Coronary artery (tissue), 2 donors: ENCODE data around the gene TRIM68.

Source experiments
- DNase-seq: peaks from one replicate; pipeline ENCODE4 v3.0.0-alpha.2; 2017; ENCODE audit warnings: low spot score
- H3K27ac ChIP-seq, 2 donors: fragments of 200-600 bp; sonication (generic); one replicate each; pipeline ENCODE4 v1.5.1; 2016 to 2019
- H3K4me3 ChIP-seq: fragments of 200-600 bp; sonication (generic); 2 replicates; pipeline ENCODE4 v1.5.1; 2016; ENCODE audit warnings: mild to moderate bottlenecking, moderate library complexity
- CTCF ChIP-seq: fragments of 200-600 bp; sonication (generic); IDR thresholded peaks from one replicate; pipeline ENCODE4 v1.5.1; 2019; ENCODE audit warnings: antibody characterized with exemption

Gene TRIM68

DNA sequence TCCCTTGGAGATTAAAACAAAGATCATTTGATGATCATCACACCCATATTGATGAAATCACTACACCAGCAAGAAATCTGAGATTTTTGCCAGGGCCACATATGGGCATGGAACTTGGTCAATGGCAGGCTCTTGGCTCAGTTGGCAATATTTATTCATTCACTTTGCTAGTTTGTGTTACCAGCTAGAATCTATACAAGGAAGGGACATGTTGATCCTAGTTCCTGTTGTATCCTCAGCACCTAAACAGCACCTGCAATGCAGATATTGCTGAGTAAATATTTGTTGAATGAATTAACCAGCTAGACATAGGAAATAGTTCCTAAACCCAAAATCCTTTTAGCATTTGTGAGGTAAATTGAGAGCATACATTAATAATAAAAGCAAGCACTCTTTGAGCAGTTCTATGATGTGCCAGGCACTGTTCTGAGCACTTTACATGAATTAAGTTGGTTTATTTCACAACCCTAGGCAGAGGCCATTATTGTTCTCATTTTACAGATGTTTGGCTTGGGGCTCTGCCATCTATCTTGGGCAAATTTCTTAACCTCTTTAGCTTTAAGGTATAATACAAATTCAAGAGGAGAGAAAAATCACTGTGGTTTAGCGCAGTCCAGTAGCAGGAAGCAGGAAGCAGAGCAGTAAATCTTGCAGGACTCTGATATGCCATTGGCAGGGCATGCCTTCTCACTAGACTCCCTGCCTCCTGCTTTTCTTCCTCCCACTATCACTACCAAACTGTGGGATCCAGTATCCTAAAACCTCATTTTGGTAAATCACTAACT is 1.6 kb downstream of the TRIM68 start:
- TF ChIP-seq CTCF = no peak
- Histone ChIP-seq H3K27ac (peak overlapping the region in 1 of 2 donors; percentile 87), H3K4me3 (peak overlapping the region; percentile 72)
- no peak for DNase-seq

DNA sequence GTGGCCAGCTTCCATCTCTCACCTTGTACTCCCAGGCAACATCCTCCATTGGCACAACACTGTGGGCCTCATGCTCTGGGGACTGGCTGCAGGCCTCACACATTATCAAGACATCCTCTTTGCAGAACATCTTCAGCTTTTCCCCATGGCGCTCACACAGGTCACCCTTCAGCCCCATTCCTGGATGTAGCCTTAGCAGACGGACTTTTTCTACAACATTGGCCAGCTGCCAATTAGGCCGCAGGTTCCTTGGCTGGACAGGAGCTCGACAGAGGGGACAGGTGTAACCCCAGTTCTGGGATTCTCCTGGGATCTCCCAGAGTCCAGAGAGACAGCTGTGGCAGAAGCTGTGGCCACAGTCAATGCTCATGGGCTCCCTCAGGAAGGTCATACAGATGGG is 3.0 kb downstream of the TRIM68 start:
- no peak overlapping the region for H3K4me3 ChIP-seq
- no peak for DNase-seq

GRCh38 chr11:4593739-4594138 is 14.3 kb downstream of the TRIM68 start, which contains the start of gene OR52I1:
Gene OR52I1, plus strand, starts transcription at chr11:4594039. Its CDS starts 0 bp downstream, at chr11:4594039.
- DNase-seq = no peak
- TF ChIP-seq CTCF = no peak
- Histone ChIP-seq H3K4me3 (no peak within 1 kb of the TSS), H3K27ac (no peak within 1 kb of the TSS)

More for the DNA sequence above, 3.0 kb downstream of the TRIM68 start:
- no peak for TF ChIP-seq CTCF
- H3K27ac ChIP-seq = no peak overlapping the region

DNA sequence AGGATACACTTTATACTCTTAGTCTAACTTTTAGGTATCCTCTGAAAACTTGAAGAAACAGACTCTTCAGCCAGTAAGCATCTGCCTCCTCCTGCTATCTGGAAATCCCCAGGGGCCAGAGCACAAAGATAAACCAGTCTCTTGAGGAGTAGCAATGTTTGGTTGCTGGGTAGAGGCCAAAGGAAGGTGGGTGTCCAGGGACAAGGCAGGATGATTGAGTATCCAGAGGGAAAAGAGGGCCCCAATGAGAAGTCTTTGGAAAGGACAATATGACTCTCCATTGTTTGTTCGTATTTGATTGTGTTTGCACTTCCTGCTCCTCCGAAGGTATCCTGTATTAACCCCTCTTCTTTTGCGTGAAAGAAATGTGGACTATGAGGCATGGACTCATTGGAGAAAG is 19.0 kb downstream of the TRIM68 start:
- Histone ChIP-seq H3K4me3 (no peak overlapping the region), H3K27ac (no peak overlapping the region)
- DNase-seq = no peak
- no peak for TF ChIP-seq CTCF

DNA sequence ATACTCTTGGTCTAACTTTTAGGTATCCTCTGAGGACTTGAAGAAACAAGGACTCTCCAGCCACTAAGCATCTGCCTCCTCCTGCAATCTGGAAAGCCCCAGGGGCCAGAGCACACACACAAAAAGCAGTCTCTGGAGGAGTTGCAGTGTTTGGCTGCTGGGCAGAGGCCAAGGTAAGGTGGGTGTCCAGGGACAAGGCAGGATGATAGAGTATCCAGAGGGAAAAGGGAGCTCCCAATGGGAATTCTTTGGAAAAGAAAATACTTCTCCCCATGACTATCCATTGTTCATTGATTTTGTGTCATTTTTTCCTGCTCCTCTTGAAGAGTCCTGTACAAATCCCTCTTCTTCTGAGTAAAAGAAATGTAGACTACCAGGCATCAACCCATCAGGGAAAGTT is 26.6 kb downstream of the TRIM68 start, which contains the start of gene OR52I2:
OR52I2 (plus strand) TSS at position 301 of the 400 bp plus-strand sequence.
- TF ChIP-seq CTCF = no peak
- Histone ChIP-seq H3K27ac (no peak within 1 kb of the TSS), H3K4me3 (no peak within 1 kb of the TSS)
- no peak for DNase-seq

- DNase-seq = no peak
- no peak for TF ChIP-seq CTCF
- no peak overlapping the region for H3K4me3 ChIP-seq
- no peak overlapping the region for H3K27ac ChIP-seq
These were observed 27.9 kb downstream of the TRIM68 start for GRCh38 chr11:4580124-4580523.

DNA sequence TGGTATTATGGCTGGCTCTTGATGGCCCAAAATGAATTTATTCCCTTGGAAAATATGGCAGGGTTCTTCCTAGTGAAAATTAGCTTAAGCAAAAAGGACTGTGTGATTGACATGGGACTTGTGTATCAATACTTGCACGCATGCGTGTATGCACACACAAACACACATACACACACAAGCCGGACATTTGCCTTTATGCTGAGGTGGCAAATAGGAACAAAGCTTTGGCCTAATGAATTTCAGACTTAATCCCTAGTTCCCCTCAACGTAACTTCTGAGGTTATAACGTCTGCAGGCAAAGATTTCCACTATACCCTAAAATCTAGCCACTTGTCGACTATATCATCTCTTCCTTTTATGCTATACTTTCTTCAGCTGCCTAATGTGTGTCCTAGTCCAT is 29.4 kb downstream of the TRIM68 start:
- Histone ChIP-seq H3K4me3 (no peak overlapping the region), H3K27ac (no peak overlapping the region)
- DNase-seq = no peak
- TF ChIP-seq CTCF = no peak
